ENCODE data around the gene HS6ST1.

DNA sequence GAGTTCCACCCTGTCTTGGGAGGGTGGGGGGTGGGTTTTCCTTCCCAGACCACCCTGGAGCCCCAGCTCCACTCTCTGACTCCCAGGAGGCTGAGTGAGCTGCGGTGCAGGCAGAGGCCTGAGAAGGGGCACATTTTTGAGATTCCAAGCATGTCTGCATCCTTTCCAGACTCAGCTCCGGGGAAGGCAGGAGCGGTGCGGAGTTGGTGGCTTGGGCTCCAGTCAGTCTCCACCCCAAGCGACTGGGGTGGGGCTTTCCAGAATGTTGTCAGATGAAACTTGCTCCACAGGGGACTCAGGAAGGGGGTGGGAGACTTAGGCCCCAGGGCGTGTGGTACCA, 44.2 kb upstream of the HS6ST1 start:
- TF ChIP-seq EZH2 (IDR thresholded peaks at IDR 0.05; ENCODE audit: borderline replicate concordance, low read depth, low read length, poor library complexity, severe bottlenecking) (no peak), CTCF (conservative IDR thresholded peaks at IDR 0.05; ENCODE audit: low read depth, low read length) (no peak)

Data from A673 (cell line).